Measurements from ENCODE around the gene ZDHHC7.

- TF ChIP-seq CTCF (IDR thresholded peaks at IDR 0.05): peak; percentile 46
- no peak for TF ChIP-seq ZFX (IDR thresholded peaks at IDR 0.05; ENCODE audit: borderline replicate concordance)
These were observed 60.4 kb downstream of the ZDHHC7 start for GRCh38 chr16:84950906-84951305.
